DND-41 (cell line): Measurements from ENCODE around the gene HAP1.
"Not testable (repeated sequence)": the region's sequence is repeated elsewhere in the genome, so short reads cannot be mapped to it uniquely, and the experiment has no call there.

ENCODE experiments used
- ATAC-seq: fragments of 200-7000 bp; cut with Tn5 transposase; 3 replicates; pipeline ENCODE4 v1.9.1; 2021; ENCODE audit warnings: low read depth; ENCODE audit not compliant: insufficient read depth
- DNase-seq: peaks from one replicate; pipeline ENCODE4 v3.0.0-alpha.2; 2020
- H2AFZ ChIP-seq: 2 replicates; pipeline ENCODE4 v1.6.0; 2012; ENCODE audit warnings: low read depth, low read length
- H3K27ac ChIP-seq: 2 replicates; pipeline ENCODE4 v1.5.1; 2012; ENCODE audit warnings: low read length, inconsistent platforms
- H3K27me3 ChIP-seq: fragments of 200-600 bp; sonication (generic); 2 replicates; pipeline ENCODE4 v1.6.0; 2012; ENCODE audit warnings: low read length, mild to moderate bottlenecking, inconsistent platforms; ENCODE audit not compliant: insufficient read depth, poor library complexity
- H3K36me3 ChIP-seq: 2 replicates; pipeline ENCODE4 v1.5.1; 2012; ENCODE audit warnings: low read length, inconsistent platforms; ENCODE audit not compliant: insufficient read depth
- H3K4me1 ChIP-seq: 2 replicates; pipeline ENCODE4 v1.5.1; 2012; ENCODE audit warnings: mild to moderate bottlenecking, low read length; ENCODE audit not compliant: insufficient read depth
- H3K4me2 ChIP-seq: 2 replicates; pipeline ENCODE4 v1.6.0; 2012; ENCODE audit warnings: mild to moderate bottlenecking, moderate library complexity, low read length, inconsistent platforms; ENCODE audit not compliant: insufficient read depth
- H3K4me3 ChIP-seq, 2 experiments: fragments of 200-600 bp in 1 of 2; shearing (Covaris generic) in 1 of 2; 2 replicates each; pipeline ENCODE4 v1.5.1; 2012 to 2016; ENCODE audit warnings: inconsistent platforms in 2 of 2, low read length in 2 of 2, mild to moderate bottlenecking in 2 of 2, low read depth in 1 of 2, moderate library complexity in 1 of 2
- H3K79me2 ChIP-seq: 2 replicates; pipeline ENCODE4 v1.6.0; 2012; ENCODE audit warnings: low read length, inconsistent platforms; ENCODE audit not compliant: insufficient read depth
- H3K9ac ChIP-seq: 2 replicates; pipeline ENCODE4 v1.6.0; 2012; ENCODE audit warnings: low read depth, mild to moderate bottlenecking, inconsistent platforms, low read length, moderate library complexity
- H3K9me3 ChIP-seq: 2 replicates; pipeline ENCODE4 v1.5.1; 2012; ENCODE audit warnings: low read length, moderate library complexity, mild to moderate bottlenecking, inconsistent platforms; ENCODE audit not compliant: insufficient read depth, severe bottlenecking
- H4K20me1 ChIP-seq: 2 replicates; pipeline ENCODE4 v1.6.0; 2012; ENCODE audit warnings: low read length; ENCODE audit not compliant: insufficient read depth
- EZH2 ChIP-seq: IDR thresholded peaks from 3 replicates; pipeline ENCODE4 v1.6.1; 2012; ENCODE audit warnings: borderline replicate concordance, low read depth, mild to moderate bottlenecking, moderate library complexity, low read length, inconsistent platforms; ENCODE audit not compliant: severe bottlenecking
- TF ChIP-seq, protein P1 (sequence below): IDR thresholded peaks from 2 replicates; pipeline ENCODE4 v1.5.1; 2012; ENCODE audit warnings: borderline replicate concordance, low read length, moderate library complexity, mild to moderate bottlenecking; ENCODE audit not compliant: poor library complexity, severe bottlenecking; ENCODE audit errors: extremely low read depth

The HAP1 gene

GRCh38 chr17:41705271-41705991 is 29.0 kb downstream of the HAP1 start:
- Histone ChIP-seq H3K4me1 (no peaks in the 10 kb centered on the region), H4K20me1 (no peaks in the 10 kb centered on the region), H3K4me2 (no peak overlapping the region), H2AFZ (no peak overlapping the region), H3K27me3 (no peaks in the 10 kb centered on the region), H3K36me3 (no peaks in the 10 kb centered on the region), H3K79me2 (no peaks in the 10 kb centered on the region), H3K27ac (no peak overlapping the region), H3K4me3 (no peak overlapping the region), H3K9ac (no peak overlapping the region), H3K9me3 (no peaks in the 10 kb centered on the region)
- ATAC-seq: no peak
- TF ChIP-seq, protein P1, sequence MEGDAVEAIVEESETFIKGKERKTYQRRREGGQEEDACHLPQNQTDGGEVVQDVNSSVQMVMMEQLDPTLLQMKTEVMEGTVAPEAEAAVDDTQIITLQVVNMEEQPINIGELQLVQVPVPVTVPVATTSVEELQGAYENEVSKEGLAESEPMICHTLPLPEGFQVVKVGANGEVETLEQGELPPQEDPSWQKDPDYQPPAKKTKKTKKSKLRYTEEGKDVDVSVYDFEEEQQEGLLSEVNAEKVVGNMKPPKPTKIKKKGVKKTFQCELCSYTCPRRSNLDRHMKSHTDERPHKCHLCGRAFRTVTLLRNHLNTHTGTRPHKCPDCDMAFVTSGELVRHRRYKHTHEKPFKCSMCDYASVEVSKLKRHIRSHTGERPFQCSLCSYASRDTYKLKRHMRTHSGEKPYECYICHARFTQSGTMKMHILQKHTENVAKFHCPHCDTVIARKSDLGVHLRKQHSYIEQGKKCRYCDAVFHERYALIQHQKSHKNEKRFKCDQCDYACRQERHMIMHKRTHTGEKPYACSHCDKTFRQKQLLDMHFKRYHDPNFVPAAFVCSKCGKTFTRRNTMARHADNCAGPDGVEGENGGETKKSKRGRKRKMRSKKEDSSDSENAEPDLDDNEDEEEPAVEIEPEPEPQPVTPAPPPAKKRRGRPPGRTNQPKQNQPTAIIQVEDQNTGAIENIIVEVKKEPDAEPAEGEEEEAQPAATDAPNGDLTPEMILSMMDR: no peak
- TF ChIP-seq EZH2: no peak
- DNase-seq: no peak

GRCh38 chr17:41702712-41703111 is 31.7 kb downstream of the HAP1 start:
- Histone ChIP-seq H3K4me3 (no peak overlapping the region), H3K27ac (no peak overlapping the region), H3K27me3 (no peaks in the 10 kb centered on the region), H3K36me3 (no peaks in the 10 kb centered on the region), H3K4me1 (no peaks in the 10 kb centered on the region), H2AFZ (no peak overlapping the region), H3K4me2 (no peak overlapping the region), H3K9me3 (no peaks in the 10 kb centered on the region), H3K9ac (no peak overlapping the region), H4K20me1 (no peaks in the 10 kb centered on the region), H3K79me2 (no peaks in the 10 kb centered on the region)
- TF ChIP-seq, protein P1: no peak
- no peak for TF ChIP-seq EZH2
- ATAC-seq (no peak), DNase-seq (no peak)

DNA sequence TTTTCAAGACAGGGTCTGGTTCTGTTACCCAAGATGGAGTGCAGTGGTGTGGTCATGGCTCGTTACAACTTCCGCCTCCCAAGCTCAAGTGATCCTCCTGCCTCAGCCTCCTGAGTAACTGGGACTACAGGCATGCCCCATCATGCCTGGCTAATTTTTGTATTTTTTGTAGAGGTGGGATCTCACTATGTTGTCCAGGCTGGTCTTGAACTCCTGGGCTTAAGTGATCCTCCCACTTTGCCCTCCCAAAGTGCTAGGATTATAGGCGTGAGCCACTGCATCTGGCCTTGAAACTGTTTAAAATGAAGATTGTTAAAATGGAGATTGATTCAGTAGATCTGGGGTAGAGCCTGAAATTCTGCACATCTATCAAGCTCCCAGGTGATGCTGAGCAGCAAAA is 33.6 kb downstream of the HAP1 start:
- H3K27me3 ChIP-seq, H2AFZ ChIP-seq, H3K36me3 ChIP-seq, H3K4me1 ChIP-seq, DNase-seq, H4K20me1 ChIP-seq, H3K9ac ChIP-seq, ATAC-seq, H3K9me3 ChIP-seq, H3K4me2 ChIP-seq, H3K79me2 ChIP-seq, H3K27ac ChIP-seq, H3K4me3 ChIP-seq: not testable (repeated sequence)

DNA sequence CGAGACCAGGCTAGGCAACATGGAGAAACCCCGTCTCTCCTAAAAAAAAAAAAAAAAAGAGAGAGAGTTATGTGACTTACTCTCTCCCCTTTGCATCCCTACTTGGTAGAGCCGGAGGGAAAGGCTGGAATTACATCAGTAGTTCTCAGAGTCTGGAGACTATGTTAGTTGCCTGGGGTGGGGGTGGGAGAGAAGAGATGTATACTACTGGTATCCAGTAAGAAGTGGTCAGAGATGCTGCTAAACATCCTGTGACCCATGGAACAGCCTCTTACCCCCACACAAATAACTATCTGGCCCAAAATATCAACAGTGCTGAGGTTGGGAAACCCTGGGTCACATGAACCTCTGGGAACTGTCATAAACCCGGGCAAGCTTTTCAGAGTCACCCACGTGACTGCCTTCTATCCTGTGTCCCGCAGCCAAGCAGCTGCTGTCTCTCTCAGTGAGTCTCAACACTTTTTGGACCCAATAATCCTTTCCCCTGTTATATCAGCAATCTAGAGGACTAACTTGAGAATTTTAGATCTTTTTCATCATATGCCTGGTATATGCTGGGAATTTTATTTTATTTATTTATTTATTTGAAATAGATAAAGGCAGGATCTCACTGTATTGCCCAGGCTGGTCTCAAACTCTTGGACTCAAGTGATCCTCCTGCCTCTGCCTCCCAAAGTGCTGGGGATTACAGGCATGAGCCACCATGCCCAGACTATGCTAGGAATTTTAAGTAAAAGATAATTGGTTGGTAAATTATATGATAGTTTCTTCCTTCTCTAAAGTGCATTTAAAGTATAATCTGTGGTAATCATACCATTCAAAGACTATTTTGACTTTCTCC is 37.1 kb downstream of the HAP1 start:
- no peak overlapping the region for H3K27ac ChIP-seq
- no peak overlapping the region for H3K9ac ChIP-seq
- H3K9me3 ChIP-seq: no peaks in the 10 kb centered on the region
- DNase-seq (no peak), ATAC-seq (no peak)
- no peak for TF ChIP-seq EZH2
- TF ChIP-seq, protein P1: no peak
- no peak overlapping the region for H2AFZ ChIP-seq
- peaks cover 7% of the 10 kb centered on the region; the same call in 1 of the 2 replicates for H4K20me1 ChIP-seq
- no peaks in the 10 kb centered on the region for H3K27me3 ChIP-seq
- H3K4me1 ChIP-seq: no peaks in the 10 kb centered on the region
- no peaks in the 10 kb centered on the region for H3K79me2 ChIP-seq
- H3K4me3 ChIP-seq: no peak overlapping the region
- H3K4me2 ChIP-seq: no peak overlapping the region
- peaks cover 24% of the 10 kb centered on the region for H3K36me3 ChIP-seq
